Endometrium (tissue), 2 donors: ENCODE data around the gene HS6ST2.
"Not testable (repeated sequence)": the region's sequence is repeated elsewhere in the genome, so short reads cannot be mapped to it uniquely, and the experiment has no call there.

Experiments used
- FAIRE-seq: peaks from 2 replicates; lab custom pipeline; 2012; peaks lifted over from hg19 to GRCh38; lab: Jason Lieb, UNC
- donor health status: control.
- donor health status: control.

Gene HS6ST2

GRCh38 chrX:132940727-132941327 is 17.6 kb downstream of the HS6ST2 start:
- FAIRE-seq: no peak

DNA sequence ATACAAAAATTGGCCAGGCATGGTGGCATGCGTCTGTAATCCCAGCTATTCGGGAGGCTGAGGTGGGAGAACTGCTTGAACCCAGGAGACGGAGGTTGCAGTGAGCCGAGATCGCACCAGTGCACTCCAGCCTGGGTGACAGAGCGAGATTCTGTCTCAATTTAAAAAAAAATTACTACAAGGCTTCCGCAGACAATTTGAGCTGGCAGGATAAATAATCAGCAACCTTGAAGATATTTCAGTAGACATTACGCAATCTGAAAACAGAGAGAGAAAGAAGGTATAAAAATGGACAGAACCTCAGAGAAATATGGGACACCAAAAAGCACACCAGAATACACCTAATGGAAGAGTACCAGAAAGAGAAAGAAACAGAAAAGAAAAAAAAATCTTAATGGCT is 25.3 kb downstream of the HS6ST2 start:
- FAIRE-seq: no peak

GRCh38 chrX:132924426-132924825 is 34.0 kb downstream of the HS6ST2 start:
- no peak for FAIRE-seq

GRCh38 chrX:132918523-132918922 is 39.9 kb downstream of the HS6ST2 start:
- FAIRE-seq: no peak

DNA sequence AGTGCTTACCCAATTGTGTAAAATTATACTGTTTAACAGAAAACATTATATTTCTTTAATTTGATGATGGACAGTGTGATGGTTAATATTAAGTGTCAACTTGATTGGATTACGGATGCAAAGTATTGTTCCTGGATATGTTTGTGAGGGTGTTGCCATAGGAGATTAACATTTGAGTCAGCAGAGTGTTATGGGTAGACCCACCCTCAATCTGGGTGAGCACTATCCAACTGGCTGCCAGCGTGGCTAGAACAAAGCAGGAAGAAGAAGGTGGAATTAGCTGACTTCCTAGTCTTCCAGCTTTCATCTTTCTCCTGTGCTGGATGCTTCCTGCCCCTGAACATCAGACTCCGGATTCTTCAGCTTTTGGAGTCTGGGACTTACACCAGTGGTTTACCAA is 42.1 kb downstream of the HS6ST2 start:
- FAIRE-seq: no peak

- no peak for FAIRE-seq
Measured at GRCh38 chrX:132909643-132910042, 48.8 kb downstream of the HS6ST2 start.

DNA sequence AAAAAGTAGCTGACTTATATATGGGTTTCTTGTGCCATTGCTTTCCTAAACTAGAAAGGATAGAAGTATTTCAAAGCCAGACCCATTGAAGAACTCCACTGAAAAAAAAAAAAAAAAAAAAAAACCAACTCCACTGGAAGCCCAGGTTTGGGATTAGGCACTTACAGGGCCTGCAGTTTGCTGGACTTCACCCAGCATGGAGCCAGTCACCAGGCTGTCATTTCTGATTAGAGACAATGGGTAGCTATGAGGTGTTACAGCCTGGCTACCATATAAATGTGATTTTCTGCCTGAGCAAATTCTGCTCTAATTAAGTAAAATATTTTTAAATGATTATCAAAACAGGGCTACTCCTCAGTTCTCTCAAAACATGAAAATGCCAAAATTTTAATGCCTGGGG is 49.5 kb downstream of the HS6ST2 start:
- FAIRE-seq: no peak

- no peak for FAIRE-seq
Measured at GRCh38 chrX:132900633-132901293, 57.7 kb downstream of the HS6ST2 start.

- FAIRE-seq: no peak
Measured at GRCh38 chrX:132887569-132887968, 70.9 kb downstream of the HS6ST2 start.

GRCh38 chrX:132883358-132883915 is 75.0 kb downstream of the HS6ST2 start:
- no peak for FAIRE-seq

DNA sequence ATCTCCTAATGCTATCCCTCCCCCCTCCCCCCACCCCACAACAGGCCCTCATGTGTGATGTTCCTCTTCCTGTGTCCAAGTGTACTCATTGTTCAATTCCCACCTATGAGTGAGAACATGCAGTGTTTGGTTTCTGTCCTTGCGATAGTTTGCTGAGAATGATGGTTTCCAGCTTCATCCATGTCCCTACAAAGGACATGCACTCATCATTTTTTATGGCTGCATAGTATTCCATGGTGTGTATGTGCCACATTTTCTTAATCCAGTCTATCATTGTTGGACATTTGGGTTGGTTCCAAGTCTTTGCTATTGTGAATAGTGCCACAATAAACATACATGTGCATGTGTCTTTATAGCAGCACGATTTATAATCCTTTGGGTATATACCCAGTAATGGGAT is 77.7 kb downstream of the HS6ST2 start:
- not testable (repeated sequence) for FAIRE-seq

GRCh38 chrX:132877954-132878536 is 80.4 kb downstream of the HS6ST2 start:
- no peak for FAIRE-seq

- no peak for FAIRE-seq
Measured at GRCh38 chrX:132876523-132877338, 81.7 kb downstream of the HS6ST2 start.

- FAIRE-seq: no peak
Measured at GRCh38 chrX:132875650-132876522, 82.5 kb downstream of the HS6ST2 start.

GRCh38 chrX:132862562-132862961 is 95.9 kb downstream of the HS6ST2 start:
- no peak for FAIRE-seq

GRCh38 chrX:132861076-132861475 is 97.4 kb downstream of the HS6ST2 start:
- no peak for FAIRE-seq

GRCh38 chrX:132860200-132860599 is 98.2 kb downstream of the HS6ST2 start:
- no peak for FAIRE-seq

DNA sequence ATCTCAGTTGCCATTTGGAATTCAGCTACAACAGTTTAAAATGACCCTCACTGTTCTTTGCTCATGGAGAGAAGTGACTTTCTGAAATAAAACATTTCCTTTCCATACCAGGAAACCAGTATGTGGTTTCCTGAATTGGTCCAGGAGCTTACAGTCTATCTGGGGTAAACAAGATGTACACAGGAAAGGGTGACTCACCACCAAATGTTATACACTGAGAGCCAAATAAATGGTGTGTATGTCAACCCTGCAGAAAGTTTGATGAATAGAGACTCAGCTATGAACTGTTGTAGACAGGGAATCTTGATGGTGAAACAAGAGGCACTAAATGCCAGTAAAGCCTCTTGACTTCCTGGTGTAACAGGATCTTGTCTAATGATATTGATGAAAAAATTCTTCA is 100.4 kb downstream of the HS6ST2 start:
- no peak for FAIRE-seq

DNA sequence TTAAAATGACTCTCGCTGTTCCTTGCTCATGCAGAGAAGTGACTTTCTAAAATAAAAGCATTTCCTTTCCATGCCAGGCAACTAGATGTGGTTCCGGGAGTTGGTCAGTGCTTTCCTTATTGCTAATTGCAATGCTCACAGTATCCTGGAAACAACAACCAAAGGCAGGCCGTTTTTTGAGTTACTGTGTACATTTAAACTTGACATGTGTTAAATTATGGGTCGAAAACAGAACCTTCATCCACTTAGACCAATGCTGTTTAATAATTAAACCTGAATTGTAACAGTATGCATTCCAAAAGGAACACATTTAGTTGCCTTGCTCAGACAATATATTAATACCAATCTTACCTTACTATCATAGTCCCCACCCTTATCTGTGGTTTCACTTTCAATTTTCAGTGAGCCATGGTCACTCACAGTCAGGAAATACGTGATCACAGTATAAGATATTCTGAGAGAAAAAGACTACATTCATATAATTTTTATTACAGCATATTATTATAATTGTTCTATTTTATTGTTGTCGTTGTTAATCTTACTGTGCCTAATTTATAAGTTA is 102.6 kb downstream of the HS6ST2 start:
- FAIRE-seq: no peak

DNA sequence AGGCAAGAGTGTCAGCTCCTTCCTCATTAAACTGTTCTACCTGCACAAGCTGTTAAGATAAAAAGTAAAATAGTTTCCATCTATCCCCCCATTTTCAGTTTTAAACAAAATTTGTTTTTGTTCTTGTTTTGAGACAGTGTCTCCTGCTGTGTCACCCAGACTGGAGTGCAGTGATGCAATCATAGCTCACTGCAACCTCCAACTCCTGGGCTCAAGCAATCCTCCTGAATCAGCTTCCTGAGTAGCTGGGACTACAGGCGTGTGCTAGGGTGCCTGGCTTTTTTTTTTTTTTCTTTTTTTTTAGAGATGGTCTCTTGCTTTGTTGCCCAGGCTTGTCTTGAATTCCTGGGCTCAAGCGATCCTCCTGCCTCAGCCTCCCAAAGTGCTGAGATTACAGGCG is 105.4 kb downstream of the HS6ST2 start:
- FAIRE-seq: no peak

GRCh38 chrX:132848296-132848970 is 110.0 kb downstream of the HS6ST2 start:
- FAIRE-seq: no peak
